GM18861 (cell line): ENCODE results near the gene PLEKHM3.
"Not testable (repeated sequence)": the region's sequence is repeated elsewhere in the genome, so short reads cannot be mapped to it uniquely, and the experiment has no call there.

Experiments
- ATAC-seq: cut with Tn5 transposase; IDR thresholded peaks from one replicate; pipeline ENCODE4 v1.9.1; 2021; ENCODE audit not compliant: unreplicated experiment

PLEKHM3 gene

GRCh38 chr2:207926989-207927300, 98.4 kb downstream of the PLEKHM3 start:
- ATAC-seq = no peak

- ATAC-seq = no peak
Measured at GRCh38 chr2:207926133-207926988, 99.0 kb downstream of the PLEKHM3 start.

GRCh38 chr2:207925601-207926000, 99.7 kb downstream of the PLEKHM3 start:
- no peak for ATAC-seq

- ATAC-seq = no peak
Measured at GRCh38 chr2:207921606-207922005, 103.7 kb downstream of the PLEKHM3 start.

- no peak for ATAC-seq
Measured at GRCh38 chr2:207920721-207921120, 104.6 kb downstream of the PLEKHM3 start.

- no peak for ATAC-seq
Measured at GRCh38 chr2:207920321-207920720, 105.0 kb downstream of the PLEKHM3 start.

GRCh38 chr2:207919164-207919919, 106.0 kb downstream of the PLEKHM3 start:
- ATAC-seq = no peak

- no peak for ATAC-seq
Measured at GRCh38 chr2:207914716-207915115, 110.6 kb downstream of the PLEKHM3 start.

- no peak for ATAC-seq
Measured at GRCh38 chr2:207913772-207914358, 111.5 kb downstream of the PLEKHM3 start.

- ATAC-seq = no peak
Measured at GRCh38 chr2:207911856-207912255, 113.5 kb downstream of the PLEKHM3 start.

- ATAC-seq = no peak
Measured at GRCh38 chr2:207911215-207911614, 114.1 kb downstream of the PLEKHM3 start.

- not testable (repeated sequence) for ATAC-seq
Measured at GRCh38 chr2:207906495-207906894, 118.8 kb downstream of the PLEKHM3 start.

- no peak for ATAC-seq
Measured at GRCh38 chr2:207905546-207905945, 119.8 kb downstream of the PLEKHM3 start.

- ATAC-seq = no peak
Measured at GRCh38 chr2:207903236-207903635, 122.1 kb downstream of the PLEKHM3 start.

- ATAC-seq = no peak
Measured at GRCh38 chr2:207902821-207903220, 122.5 kb downstream of the PLEKHM3 start.

- ATAC-seq = no peak
Measured at GRCh38 chr2:207901829-207902228, 123.5 kb downstream of the PLEKHM3 start.

GRCh38 chr2:207901401-207901800, 123.9 kb downstream of the PLEKHM3 start:
- no peak for ATAC-seq

GRCh38 chr2:207898354-207898695, 127.0 kb downstream of the PLEKHM3 start:
- no peak for ATAC-seq

- no peak for ATAC-seq
Measured at GRCh38 chr2:207897541-207898353, 127.6 kb downstream of the PLEKHM3 start.

- no peak for ATAC-seq
Measured at GRCh38 chr2:207896525-207897285, 128.6 kb downstream of the PLEKHM3 start.
